Immature natural killer cell (primary cell): Measurements from ENCODE around the gene SLC44A3. TPM values are rescaled to one million over a fixed set of nuclear protein-coding genes. Genes with fewer than 3 reads are reported as not detected.

Experiments used
- DNase-seq, 3 donors: peaks; one replicate each; pipeline ENCODE4 v3.0.0; 2022; ENCODE audit warnings: mixed read lengths in 1 of 3
- H3K27ac Mint-ChIP-seq, 6 donors: one replicate each; pipeline ENCODE4 v1.8.0; 2020; ENCODE audit warnings: mixed read lengths in 6 of 6, mild to moderate bottlenecking in 5 of 6, inconsistent platforms in 4 of 6, moderate library complexity in 3 of 6
- H3K27me3 Mint-ChIP-seq, 3 donors: one replicate each; pipeline ENCODE4 v1.8.0; 2020 to 2021; ENCODE audit warnings: low read depth in 3 of 3, mild to moderate bottlenecking in 3 of 3, mixed read lengths in 3 of 3, moderate library complexity in 3 of 3, inconsistent platforms in 1 of 3
- H3K36me3 Mint-ChIP-seq, 3 donors: one replicate each; pipeline ENCODE4 v1.8.0; 2020; ENCODE audit warnings: mixed read lengths in 3 of 3, inconsistent platforms in 2 of 3, mild to moderate bottlenecking in 2 of 3
- H3K4me1 Mint-ChIP-seq, 2 donors: one replicate each; pipeline ENCODE4 v1.8.0; 2020; ENCODE audit warnings: inconsistent platforms in 2 of 2, mild to moderate bottlenecking in 2 of 2, mixed read lengths in 2 of 2, moderate library complexity in 1 of 2
- H3K4me3 Mint-ChIP-seq, 5 donors: one replicate each; pipeline ENCODE4 v1.8.0; 2020; ENCODE audit warnings: mild to moderate bottlenecking in 5 of 5, mixed read lengths in 5 of 5, inconsistent platforms in 3 of 5, moderate library complexity in 3 of 5
- H3K9me3 Mint-ChIP-seq, 6 donors: one replicate each; pipeline ENCODE4 v1.8.0; 2020; ENCODE audit warnings: mild to moderate bottlenecking in 6 of 6, mixed read lengths in 6 of 6, inconsistent platforms in 4 of 6, moderate library complexity in 3 of 6
- polyA plus RNA-seq, 3 donors: library from polyadenylated mRNA; unstranded; fragments of 300-500 nt; fragmentation: Illumina TruSeq; gene quantifications; one replicate each; pipeline ENCODE4 v1.2.3, GENCODE V29; 2021

SLC44A3 gene
- polyA plus RNA-seq, 3 donors from 2014 or later, result not detected

DNA sequence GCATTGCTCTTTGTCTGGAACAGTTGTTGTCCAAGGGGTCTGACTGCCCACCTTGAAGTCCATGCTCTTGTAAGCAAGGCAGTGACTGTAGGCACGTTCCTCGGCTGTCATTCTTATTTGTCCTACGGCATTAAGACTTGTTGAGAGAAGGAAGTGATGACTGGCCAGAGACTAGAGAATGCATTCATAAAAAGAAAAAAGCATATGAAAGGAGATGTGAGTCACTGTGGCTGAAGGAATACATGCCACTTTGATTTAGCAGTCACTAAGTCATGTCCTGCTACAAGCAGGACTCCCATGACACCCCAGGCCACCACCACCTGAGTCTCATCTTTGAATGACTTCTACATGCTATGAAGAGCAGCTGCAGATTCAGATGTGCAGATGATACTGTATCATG is 56.2 kb downstream of the SLC44A3 start:
- no peaks in the 10 kb centered on the region for H3K4me1 Mint-ChIP-seq
- no peak overlapping the region for H3K27ac Mint-ChIP-seq
- peaks cover 0 to 6% (median 4%) of the 10 kb centered on the region in 3 donors for H3K27me3 Mint-ChIP-seq
- no peaks in the 10 kb centered on the region for H3K36me3 Mint-ChIP-seq
- no peak for DNase-seq
- no peaks in the 10 kb centered on the region for H3K9me3 Mint-ChIP-seq
- no peak overlapping the region for H3K4me3 Mint-ChIP-seq

DNA sequence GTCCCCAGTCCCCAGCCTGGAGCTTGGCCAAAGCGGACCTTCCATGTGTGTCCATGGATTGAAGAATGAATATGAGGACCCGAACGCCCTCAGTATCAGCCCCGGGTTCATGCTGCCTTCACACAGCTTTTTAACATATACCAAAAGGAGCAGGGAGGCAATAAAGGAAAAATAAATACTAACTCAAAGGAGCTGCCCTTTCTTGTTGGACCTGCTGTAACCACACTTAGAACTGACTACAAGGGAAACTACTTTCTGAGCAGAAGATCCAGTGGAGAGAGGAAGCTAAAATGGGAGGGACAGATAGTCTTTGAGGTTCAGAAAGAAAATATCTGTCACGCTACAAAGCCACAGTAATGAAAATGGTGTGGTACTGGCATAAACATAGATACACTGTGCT is 58.2 kb downstream of the SLC44A3 start:
- Mint-ChIP-seq H3K4me1 (peaks cover 6 to 7% of the 10 kb centered on the region in 2 donors), H3K9me3 (no peaks in the 10 kb centered on the region), H3K4me3 (no peak overlapping the region), H3K27me3 (peaks cover 0 to 4% (median 4%) of the 10 kb centered on the region in 3 donors), H3K27ac (no peak overlapping the region), H3K36me3 (no peaks in the 10 kb centered on the region)
- no peak for DNase-seq

- H3K4me3 Mint-ChIP-seq, result peak overlapping the region; percentile 6 to 68 (median 61)
Observed at GRCh38 chr1:94883691-94884090, 63.5 kb downstream of the SLC44A3 start.

GRCh38 chr1:94884106-94884505 is 63.9 kb downstream of the SLC44A3 start:
- peak overlapping the region in 3 of 5 donors; percentile 6 to 63 (median 61) for H3K4me3 Mint-ChIP-seq
- peaks cover 12 to 14% of the 10 kb centered on the region in 2 donors for H3K4me1 Mint-ChIP-seq
- H3K27ac Mint-ChIP-seq, result peak overlapping the region in 2 of 6 donors; percentile 64 to 65

More at GRCh38 chr1:94883691-94884090, 63.5 kb downstream of the SLC44A3 start:
- DNase-seq, result peak in 2 of 3 donors; percentile 4 to 6
- no peaks in the 10 kb centered on the region for H3K9me3 Mint-ChIP-seq
- peak overlapping the region; percentile 25 to 65 (median 59) for H3K27ac Mint-ChIP-seq
- H3K36me3 Mint-ChIP-seq, result no peaks in the 10 kb centered on the region
- peaks cover 12 to 14% of the 10 kb centered on the region in 2 donors for H3K4me1 Mint-ChIP-seq
- H3K27me3 Mint-ChIP-seq, result peaks cover 0 to 4% (median 1%) of the 10 kb centered on the region in 3 donors

DNA sequence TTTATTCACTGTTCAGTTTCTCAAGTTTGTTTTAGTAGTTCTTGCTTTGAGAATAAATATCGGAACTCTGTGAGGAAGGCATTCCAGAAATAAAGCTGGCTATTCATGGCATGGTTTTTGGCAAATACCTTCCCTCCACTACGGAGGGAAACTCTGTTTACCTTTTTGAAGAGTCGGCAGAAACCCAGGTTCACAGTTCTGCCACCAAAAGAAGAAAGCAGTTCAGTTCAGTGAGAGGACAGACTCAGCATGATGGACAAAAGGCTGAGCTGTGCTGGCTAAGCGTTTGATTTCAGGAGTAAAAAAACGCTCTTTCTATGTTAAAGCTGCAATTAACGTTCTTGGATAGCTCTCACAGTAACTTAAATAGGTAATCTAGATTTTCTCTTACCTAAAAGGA is 64.3 kb downstream of the SLC44A3 start:
- Mint-ChIP-seq H3K9me3 (no peaks in the 10 kb centered on the region), H3K4me3 (no peak overlapping the region), H3K27ac (no peak overlapping the region), H3K36me3 (no peaks in the 10 kb centered on the region), H3K4me1 (peaks cover 12 to 14% of the 10 kb centered on the region in 2 donors), H3K27me3 (peaks cover 0 to 1% (median 1%) of the 10 kb centered on the region in 3 donors)
- no peak for DNase-seq

More at GRCh38 chr1:94884106-94884505, 63.9 kb downstream of the SLC44A3 start:
- Mint-ChIP-seq H3K27me3 (peaks cover 0 to 2% (median 1%) of the 10 kb centered on the region in 3 donors), H3K9me3 (no peaks in the 10 kb centered on the region), H3K36me3 (no peaks in the 10 kb centered on the region)
- DNase-seq, result no peak

GRCh38 chr1:94886361-94886760 is 66.2 kb downstream of the SLC44A3 start:
- peaks cover 0 to 1% (median 0%) of the 10 kb centered on the region in 3 donors for H3K27me3 Mint-ChIP-seq

DNA sequence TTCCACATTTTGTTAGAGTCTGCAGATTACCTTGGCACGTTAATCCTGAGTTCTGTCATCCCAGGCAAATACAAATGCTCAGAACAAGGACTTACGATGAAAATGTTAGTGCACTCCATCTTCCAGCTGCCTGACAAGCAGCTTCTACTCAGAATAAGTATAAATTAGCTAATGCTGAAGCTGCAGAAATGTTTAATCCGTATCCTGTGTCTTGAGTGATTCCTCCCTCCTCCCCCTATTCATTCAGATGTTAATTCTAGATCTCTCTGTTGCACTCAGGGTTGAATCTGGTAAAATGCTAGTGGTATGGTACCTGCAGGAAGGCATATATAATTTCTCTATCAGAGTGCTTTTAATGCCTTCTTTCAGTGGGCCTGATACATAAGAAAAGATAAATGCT is 66.9 kb downstream of the SLC44A3 start:
- Mint-ChIP-seq H3K4me1 (peaks cover 12 to 14% of the 10 kb centered on the region in 2 donors), H3K36me3 (no peaks in the 10 kb centered on the region), H3K27me3 (peaks cover 0 to 1% (median 0%) of the 10 kb centered on the region in 3 donors), H3K4me3 (no peak overlapping the region), H3K9me3 (no peaks in the 10 kb centered on the region), H3K27ac (no peak overlapping the region)
- no peak for DNase-seq

More at GRCh38 chr1:94886361-94886760, 66.2 kb downstream of the SLC44A3 start:
- no peak overlapping the region for H3K4me3 Mint-ChIP-seq
- peaks cover 12 to 14% of the 10 kb centered on the region in 2 donors for H3K4me1 Mint-ChIP-seq
- H3K9me3 Mint-ChIP-seq, result no peaks in the 10 kb centered on the region
- no peaks in the 10 kb centered on the region for H3K36me3 Mint-ChIP-seq
- H3K27ac Mint-ChIP-seq, result no peak overlapping the region
- DNase-seq, result no peak

GRCh38 chr1:94887603-94888171 is 67.5 kb downstream of the SLC44A3 start:
- Mint-ChIP-seq H3K27me3 (peaks cover 0 to 2% (median 1%) of the 10 kb centered on the region in 3 donors), H3K36me3 (no peaks in the 10 kb centered on the region), H3K27ac (no peak overlapping the region), H3K4me1 (peaks cover 12 to 14% of the 10 kb centered on the region in 2 donors), H3K9me3 (no peaks in the 10 kb centered on the region), H3K4me3 (no peak overlapping the region)
- no peak for DNase-seq

GRCh38 chr1:94888201-94888600 is 68.0 kb downstream of the SLC44A3 start:
- H3K9me3 Mint-ChIP-seq, result no peaks in the 10 kb centered on the region
- H3K4me3 Mint-ChIP-seq, result no peak overlapping the region
- DNase-seq, result no peak

DNA sequence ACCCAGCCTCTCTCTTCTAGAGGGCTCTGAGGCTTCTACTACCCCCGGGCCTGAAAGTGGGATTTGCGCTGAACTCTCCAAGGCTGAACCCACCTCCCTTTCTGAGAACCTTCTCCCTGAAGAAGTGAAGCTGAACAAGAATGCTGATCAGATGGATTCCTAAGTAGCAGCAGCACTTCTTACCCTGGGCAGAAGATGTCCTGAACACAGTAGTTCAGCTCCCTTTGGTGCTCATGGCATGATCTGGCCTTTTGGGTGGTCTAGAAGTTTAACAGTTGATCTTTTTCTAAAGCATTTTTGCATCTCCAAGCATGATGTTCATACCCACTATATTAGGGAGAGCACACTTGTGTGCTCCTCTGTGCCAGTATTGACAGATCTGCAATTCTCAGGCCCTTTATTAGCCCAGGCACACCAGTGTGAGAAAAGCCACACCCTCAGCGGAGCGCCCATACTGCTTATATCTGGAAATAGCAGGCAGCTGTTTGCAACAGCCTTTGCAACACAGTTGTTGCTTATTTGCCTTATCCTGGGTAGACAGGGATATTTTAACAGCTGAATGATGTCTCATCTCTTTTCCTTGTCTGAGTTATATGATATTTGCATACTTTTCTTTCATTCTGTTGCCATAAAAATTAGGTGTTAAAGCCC is 72.6 kb downstream of the SLC44A3 start:
- DNase-seq, result no peak
- no peaks in the 10 kb centered on the region for H3K9me3 Mint-ChIP-seq
- H3K4me1 Mint-ChIP-seq, result no peaks in the 10 kb centered on the region
- H3K27me3 Mint-ChIP-seq, result peaks cover 0 to 5% (median 0%) of the 10 kb centered on the region in 3 donors
- no peaks in the 10 kb centered on the region for H3K36me3 Mint-ChIP-seq
- no peak overlapping the region for H3K27ac Mint-ChIP-seq
- no peak overlapping the region for H3K4me3 Mint-ChIP-seq

More at GRCh38 chr1:94888201-94888600, 68.0 kb downstream of the SLC44A3 start:
- Mint-ChIP-seq H3K4me1 (peaks cover 7 to 9% of the 10 kb centered on the region in 2 donors), H3K27me3 (peaks cover 0 to 2% (median 1%) of the 10 kb centered on the region in 3 donors), H3K27ac (no peak overlapping the region), H3K36me3 (no peaks in the 10 kb centered on the region)

DNA sequence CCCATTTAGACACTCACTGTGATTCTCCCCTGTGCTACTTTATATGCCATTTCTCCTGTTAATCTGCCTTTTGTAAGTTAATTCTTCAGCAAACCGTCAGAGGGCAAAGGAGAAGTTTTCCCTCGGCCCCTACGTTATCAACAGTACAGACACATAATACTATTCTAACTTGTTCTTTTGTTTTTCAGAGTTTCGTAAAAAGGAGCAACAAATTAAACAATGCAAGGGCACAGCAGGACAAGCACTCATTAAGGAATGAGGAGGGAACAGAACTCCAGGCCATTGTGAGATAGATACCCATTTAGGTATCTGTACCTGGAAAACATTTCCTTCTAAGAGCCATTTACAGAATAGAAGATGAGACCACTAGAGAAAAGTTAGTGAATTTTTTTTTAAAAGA is 74.5 kb downstream of the SLC44A3 start:
- Mint-ChIP-seq H3K4me1 (no peaks in the 10 kb centered on the region), H3K9me3 (no peaks in the 10 kb centered on the region), H3K27me3 (peaks cover 0 to 5% (median 0%) of the 10 kb centered on the region in 3 donors)

GRCh38 chr1:94895518-94895917 is 75.4 kb downstream of the SLC44A3 start:
- H3K4me1 Mint-ChIP-seq, result no peaks in the 10 kb centered on the region
- DNase-seq, result no peak
- peaks cover 0 to 5% (median 0%) of the 10 kb centered on the region in 3 donors for H3K27me3 Mint-ChIP-seq
- no peaks in the 10 kb centered on the region for H3K36me3 Mint-ChIP-seq
- no peak overlapping the region for H3K27ac Mint-ChIP-seq
- no peaks in the 10 kb centered on the region for H3K9me3 Mint-ChIP-seq
- no peak overlapping the region for H3K4me3 Mint-ChIP-seq

More for the DNA sequence above, 74.5 kb downstream of the SLC44A3 start:
- Mint-ChIP-seq H3K36me3 (no peaks in the 10 kb centered on the region), H3K27ac (no peak overlapping the region), H3K4me3 (no peak overlapping the region)
- no peak for DNase-seq

DNA sequence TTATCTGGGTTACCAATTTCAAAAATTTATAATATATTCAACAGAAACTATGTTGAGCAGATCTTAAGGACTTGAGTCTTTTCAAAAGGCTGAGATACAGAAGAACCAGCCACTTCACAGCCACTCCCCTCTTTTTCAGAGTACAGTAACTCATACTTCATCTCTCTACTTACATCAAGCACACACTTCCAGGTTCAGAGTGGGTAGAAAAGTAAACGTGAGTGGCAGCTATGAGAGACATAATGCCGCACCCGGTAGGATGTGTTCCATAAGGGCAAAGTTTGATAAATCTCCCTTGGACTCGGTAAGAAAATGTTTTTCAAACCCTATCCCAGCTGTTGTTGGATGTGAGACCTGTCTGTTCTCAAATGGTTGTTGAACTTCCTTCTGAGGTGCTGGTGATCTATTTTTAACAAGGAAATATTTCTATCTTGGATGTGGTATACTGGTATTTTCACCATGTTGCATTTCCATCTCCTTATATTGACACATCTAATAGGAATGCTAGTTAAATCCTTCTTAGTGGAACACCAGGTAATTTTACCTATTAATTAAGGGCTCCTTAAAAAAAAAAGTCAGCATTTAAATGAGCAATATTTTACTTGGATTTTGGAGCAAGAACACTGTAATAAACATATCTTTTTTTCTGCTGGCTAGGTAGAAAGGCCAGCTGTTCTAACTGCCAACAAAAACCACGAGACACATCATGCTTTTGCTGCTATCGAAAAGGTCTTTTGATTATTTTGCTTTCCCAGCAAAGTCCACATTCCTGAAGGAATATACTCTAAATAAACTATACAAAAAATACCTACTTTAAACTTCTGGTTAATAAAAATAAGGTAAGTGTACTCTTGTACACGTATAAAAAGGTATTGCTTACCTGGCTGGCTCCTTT is 78.6 kb downstream of the SLC44A3 start:
- Mint-ChIP-seq H3K4me1 (no peaks in the 10 kb centered on the region), H3K36me3 (no peaks in the 10 kb centered on the region), H3K4me3 (no peak overlapping the region), H3K9me3 (no peaks in the 10 kb centered on the region), H3K27me3 (peaks cover 0 to 6% (median 2%) of the 10 kb centered on the region in 3 donors), H3K27ac (no peak overlapping the region)
- no peak for DNase-seq
